NCI-H774 (cell line): ENCODE results near the gene NCOA7.
"Not testable (repeated sequence)": the region's sequence is repeated elsewhere in the genome, so short reads cannot be mapped to it uniquely, and the experiment has no call there.

ENCODE experiments used
- DNase-seq: peaks from one replicate; lab custom pipeline; 2025; lab: John Stamatoyannopoulos, UW

Gene NCOA7

GRCh38 chr6:125918681-125919566 lies 128.2 kb downstream of the NCOA7 start:
- peak; percentile 51 for DNase-seq

- DNase-seq, result no peak
Observed at GRCh38 chr6:125919618-125920017, 128.9 kb downstream of the NCOA7 start.

GRCh38 chr6:125922322-125922860 lies 131.6 kb downstream of the NCOA7 start:
- DNase-seq, result peak; percentile 58

GRCh38 chr6:125923366-125923877 lies 132.7 kb downstream of the NCOA7 start:
- no peak for DNase-seq

- DNase-seq, result no peak
Observed at GRCh38 chr6:125924169-125924568, 133.4 kb downstream of the NCOA7 start.

- no peak for DNase-seq
Observed at GRCh38 chr6:125924697-125925358, 134.1 kb downstream of the NCOA7 start.

- no peak for DNase-seq
Observed at GRCh38 chr6:125926711-125927110, 136.0 kb downstream of the NCOA7 start.

GRCh38 chr6:125927761-125928160 lies 137.0 kb downstream of the NCOA7 start:
- no peak for DNase-seq

- DNase-seq, result no peak
Observed at GRCh38 chr6:125930765-125931418, 140.1 kb downstream of the NCOA7 start.

- DNase-seq, result no peak
Observed at GRCh38 chr6:125931733-125932450, 141.1 kb downstream of the NCOA7 start.

- DNase-seq, result no peak
Observed at GRCh38 chr6:125932451-125932795, 141.7 kb downstream of the NCOA7 start.

GRCh38 chr6:125935520-125935919 lies 144.8 kb downstream of the NCOA7 start:
- not testable (repeated sequence) for DNase-seq

- DNase-seq, result no peak
Observed at GRCh38 chr6:125939026-125939425, 148.3 kb downstream of the NCOA7 start.

- no peak for DNase-seq
Observed at GRCh38 chr6:125939791-125940190, 149.0 kb downstream of the NCOA7 start.

GRCh38 chr6:125940247-125941041 lies 149.7 kb downstream of the NCOA7 start:
- DNase-seq, result no peak

- DNase-seq, result no peak
Observed at GRCh38 chr6:125942672-125943527, 152.1 kb downstream of the NCOA7 start.

- DNase-seq, result no peak
Observed at GRCh38 chr6:125943528-125944433, 153.0 kb downstream of the NCOA7 start.

GRCh38 chr6:125944434-125944816 lies 153.7 kb downstream of the NCOA7 start:
- DNase-seq, result peak; percentile 59

GRCh38 chr6:125944896-125945295 lies 154.1 kb downstream of the NCOA7 start:
- DNase-seq, result no peak
